GM21786 (cell line): ENCODE data around the gene UMODL1.

Source experiments
- ATAC-seq: cut with Tn5 transposase; IDR thresholded peaks from one replicate; pipeline ENCODE4 v1.9.1; 2021; ENCODE audit not compliant: unreplicated experiment

Gene UMODL1

DNA sequence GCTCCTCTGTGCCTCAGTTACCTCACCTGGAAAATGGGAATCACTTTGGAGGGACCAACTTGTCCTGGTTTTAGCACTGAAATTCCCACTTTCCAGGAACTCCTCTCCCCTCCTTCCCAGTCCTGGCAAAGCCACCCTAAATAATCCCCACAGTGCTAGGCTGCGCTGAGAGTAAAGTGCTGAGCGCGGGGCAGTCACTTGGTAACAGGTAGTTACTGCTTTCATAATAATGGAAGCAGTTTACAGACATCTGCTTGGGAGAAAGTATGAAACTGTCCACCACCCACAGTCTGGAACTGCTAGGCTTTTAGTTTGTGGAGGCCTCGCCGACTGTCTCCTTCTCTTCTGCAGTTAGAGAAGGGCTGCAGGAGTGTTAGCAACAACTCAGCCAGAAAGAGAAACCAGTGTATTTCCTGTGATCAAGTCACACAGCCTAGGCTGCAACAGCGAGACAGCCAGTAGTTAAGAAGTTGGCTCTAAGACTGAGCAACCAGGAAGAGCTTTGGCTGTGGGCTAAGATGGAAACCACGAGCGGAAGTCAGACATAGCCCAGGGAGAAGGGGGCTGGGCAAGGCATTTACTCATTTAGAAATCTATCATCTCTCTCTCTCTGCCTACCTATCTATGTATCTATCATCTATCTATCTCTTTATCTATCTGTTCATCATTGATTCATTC is 117.0 kb downstream of the UMODL1 start:
- ATAC-seq = peak; percentile 97

DNA sequence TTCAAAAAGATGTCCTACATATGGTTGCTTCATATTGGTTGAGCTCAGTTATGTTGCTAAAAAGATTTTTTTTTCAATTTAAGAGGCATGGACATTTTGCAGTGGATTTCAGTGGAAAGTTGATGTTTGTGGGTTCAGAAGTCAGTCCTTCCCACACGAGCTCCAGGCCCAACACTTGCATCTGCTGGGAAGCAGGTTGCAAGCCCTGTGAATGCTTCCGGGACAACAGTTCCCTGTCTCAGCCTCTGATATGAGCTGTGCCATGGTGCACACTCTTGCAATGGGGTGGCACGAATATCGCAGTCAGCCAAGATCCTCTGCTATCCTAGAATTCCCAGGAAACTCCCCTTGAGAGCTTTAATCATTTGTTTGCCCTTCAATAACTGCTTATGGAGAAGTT is 117.5 kb downstream of the UMODL1 start:
- ATAC-seq = no peak

GRCh38 chr21:42189431-42189830 is 118.3 kb downstream of the UMODL1 start:
- ATAC-seq = no peak

- no peak for ATAC-seq
Measured at GRCh38 chr21:42189860-42190485, 118.9 kb downstream of the UMODL1 start.

GRCh38 chr21:42190486-42190863 is 119.4 kb downstream of the UMODL1 start:
- no peak for ATAC-seq

GRCh38 chr21:42191064-42191463 is 119.9 kb downstream of the UMODL1 start:
- ATAC-seq = no peak

GRCh38 chr21:42191696-42192595 is 120.8 kb downstream of the UMODL1 start:
- ATAC-seq = no peak
